Transverse colon (tissue), 3 donors: ENCODE results near the gene UBQLN4.

ENCODE experiments used
- CTCF ChIP-seq, 5 experiments: fragments of 200-600 bp in 3 of 5; fragments of 450-650 bp in 2 of 5; sonication (generic) in 3 of 5; IDR thresholded peaks; 1 replicate in 2 of 5; 2 replicates in 3 of 5; pipeline ENCODE4 v1.5.1; 2016 to 2017; ENCODE audit warnings: antibody characterized with exemption in 5 of 5, inconsistent platforms in 3 of 5, mild to moderate bottlenecking in 2 of 5, moderate library complexity in 1 of 5
- EP300 ChIP-seq: sonication (generic); formaldehyde crosslinking; IDR thresholded peaks from one replicate; pipeline ENCODE4 v1.6.1; 2017; ENCODE audit warnings: antibody characterized with exemption, low read depth
- POLR2A ChIP-seq: fragments of 450-650 bp; IDR thresholded peaks from one replicate; pipeline ENCODE4 v1.6.1; 2016; ENCODE audit warnings: antibody characterized with exemption, mild to moderate bottlenecking, moderate library complexity

- TF ChIP-seq CTCF (IDR thresholded peaks at IDR 0.05): no peak
- no peak for TF ChIP-seq EP300
- no peak for TF ChIP-seq POLR2A
Observed at GRCh38 chr1:156067262-156067661, 13.7 kb upstream of the UBQLN4 start.
